Activated naive CD4-positive, alpha-beta T cell treated with anti-CD3 and anti-CD28 coated beads, Interleukin-2, amount 50 U/mL, for 24 hours (primary cell): ENCODE results near the gene ENDOD1.
A peak's percentile ranks its signal among the peaks of the same experiment; 100 is the strongest.

Experiments
- H3K27ac Mint-ChIP-seq: one replicate; pipeline ENCODE4 v1.8.0; 2021; ENCODE audit warnings: mild to moderate bottlenecking, mixed read lengths
- H3K27me3 Mint-ChIP-seq: one replicate; pipeline ENCODE4 v1.8.0; 2021; ENCODE audit warnings: mixed read lengths
- H3K36me3 Mint-ChIP-seq: one replicate; pipeline ENCODE4 v1.8.0; 2021; ENCODE audit warnings: mixed read lengths
- H3K4me1 Mint-ChIP-seq: one replicate; pipeline ENCODE4 v1.8.0; 2021; ENCODE audit warnings: mixed read lengths
- H3K4me3 Mint-ChIP-seq: one replicate; pipeline ENCODE4 v1.8.0; 2021; ENCODE audit warnings: mild to moderate bottlenecking, mixed read lengths
- H3K9me3 Mint-ChIP-seq: one replicate; pipeline ENCODE4 v1.8.0; 2021; ENCODE audit warnings: mixed read lengths

Gene ENDOD1

DNA sequence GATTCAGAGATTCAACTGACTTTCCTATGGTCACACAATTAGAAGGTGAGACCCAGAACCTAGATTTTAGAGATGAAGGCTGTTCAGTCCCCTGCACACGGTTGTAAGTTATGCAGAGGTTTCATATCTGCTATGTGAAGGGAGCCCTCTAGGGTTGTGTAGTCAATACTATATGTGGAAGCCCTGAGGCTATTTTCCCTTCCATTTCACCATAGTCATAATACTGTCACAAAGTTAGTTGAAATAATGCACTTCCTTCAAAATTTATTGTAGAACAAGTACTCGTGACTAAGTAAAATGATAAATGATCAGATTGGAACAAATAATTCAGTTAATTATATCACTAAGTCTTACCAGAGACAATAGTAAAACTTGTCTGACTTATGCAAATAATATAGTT, 48.8 kb downstream of the ENDOD1 start:
- Mint-ChIP-seq H3K4me3 (no peak overlapping the region), H3K27ac (no peak overlapping the region), H3K27me3 (peaks cover 4% of the 10 kb centered on the region), H3K4me1 (no peaks in the 10 kb centered on the region), H3K9me3 (no peaks in the 10 kb centered on the region), H3K36me3 (no peaks in the 10 kb centered on the region)

DNA sequence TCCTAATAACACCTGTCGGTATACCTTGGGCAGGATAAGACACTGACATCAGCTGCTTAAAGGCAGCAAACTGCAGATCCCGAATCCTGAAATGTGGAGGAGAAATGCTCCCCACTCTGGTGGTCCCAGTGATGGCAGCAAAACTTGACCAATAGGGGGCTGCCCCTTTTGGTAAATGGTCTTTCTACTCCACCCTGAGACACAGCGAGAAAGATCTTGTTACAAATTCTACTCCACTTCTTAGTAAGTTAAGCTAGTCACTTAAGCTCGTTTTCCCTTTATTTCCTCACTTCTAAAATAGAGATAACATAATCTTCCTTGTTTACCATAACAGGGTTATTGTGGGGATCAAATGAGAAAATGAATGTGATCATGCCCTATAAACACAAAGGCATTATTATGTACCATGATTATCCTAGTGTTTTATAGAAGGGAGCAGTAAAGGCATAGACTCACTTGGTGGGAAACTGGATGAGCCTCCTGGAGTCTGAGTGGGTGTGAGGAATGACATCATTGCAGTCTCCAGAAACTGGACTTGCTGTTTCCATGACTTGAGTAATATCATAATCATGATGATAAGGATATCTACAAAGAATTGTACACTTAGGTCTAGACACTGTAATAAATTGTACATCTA, 50.9 kb downstream of the ENDOD1 start:
- Mint-ChIP-seq H3K27me3 (peaks cover 14% of the 10 kb centered on the region), H3K9me3 (no peaks in the 10 kb centered on the region), H3K36me3 (no peaks in the 10 kb centered on the region), H3K27ac (no peak overlapping the region), H3K4me3 (no peak overlapping the region), H3K4me1 (no peaks in the 10 kb centered on the region)

DNA sequence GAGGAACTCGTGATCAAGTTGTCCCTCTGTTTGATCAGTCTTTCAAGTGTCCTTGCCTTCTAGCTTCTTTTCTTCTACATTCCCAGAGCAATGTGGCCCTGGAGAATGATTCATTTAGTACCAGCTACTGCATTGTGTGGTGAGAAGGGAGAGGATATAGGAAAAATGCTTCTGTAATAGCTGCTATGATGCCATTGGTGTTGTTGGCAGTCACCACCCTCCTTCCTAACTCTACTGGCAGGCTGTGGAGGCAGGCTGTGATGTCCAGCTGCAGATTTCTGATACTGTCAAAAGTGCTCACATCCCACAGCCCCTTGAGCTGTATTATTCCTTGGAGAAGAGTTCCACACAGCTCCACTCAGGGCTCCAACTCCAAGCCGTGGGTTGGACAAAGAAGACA, 52.8 kb downstream of the ENDOD1 start:
- peaks cover 16% of the 10 kb centered on the region for H3K27me3 Mint-ChIP-seq
- peaks cover 3% of the 10 kb centered on the region for H3K4me1 Mint-ChIP-seq
- no peaks in the 10 kb centered on the region for H3K9me3 Mint-ChIP-seq
- H3K27ac Mint-ChIP-seq = no peak overlapping the region
- H3K4me3 Mint-ChIP-seq = no peak overlapping the region
- H3K36me3 Mint-ChIP-seq = no peaks in the 10 kb centered on the region

DNA sequence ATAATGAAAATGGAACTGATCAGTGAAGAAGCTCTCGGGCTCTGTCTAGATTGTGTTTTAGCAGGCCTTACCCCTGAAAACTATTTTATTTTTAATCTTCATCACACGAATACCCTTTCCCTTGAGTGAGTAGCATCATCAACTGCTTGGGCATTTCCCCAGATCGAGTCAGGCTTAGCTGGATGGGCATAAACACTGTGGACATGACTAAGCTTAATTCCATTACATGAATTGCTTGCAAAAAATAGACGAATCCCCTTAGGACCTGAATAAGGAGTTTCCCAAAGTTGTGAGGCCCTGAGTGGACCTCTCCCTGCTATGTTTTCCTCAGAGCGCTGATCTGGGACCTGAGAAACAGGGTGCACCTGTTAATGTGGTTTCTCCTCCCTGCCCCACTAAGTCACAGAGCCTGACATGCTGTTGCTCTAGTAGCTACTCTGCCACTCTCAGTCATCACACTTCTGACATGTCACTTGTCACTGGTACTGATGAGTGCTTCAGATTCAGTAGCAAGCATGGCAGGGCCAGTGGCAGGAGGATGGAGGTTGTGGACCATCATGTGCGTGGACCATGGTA, 53.5 kb downstream of the ENDOD1 start:
- H3K27me3 Mint-ChIP-seq = peaks cover 16% of the 10 kb centered on the region
- no peak overlapping the region for H3K4me3 Mint-ChIP-seq
- no peak overlapping the region for H3K27ac Mint-ChIP-seq
- peaks cover 5% of the 10 kb centered on the region for H3K4me1 Mint-ChIP-seq
- H3K36me3 Mint-ChIP-seq = no peaks in the 10 kb centered on the region
- H3K9me3 Mint-ChIP-seq = no peaks in the 10 kb centered on the region

DNA sequence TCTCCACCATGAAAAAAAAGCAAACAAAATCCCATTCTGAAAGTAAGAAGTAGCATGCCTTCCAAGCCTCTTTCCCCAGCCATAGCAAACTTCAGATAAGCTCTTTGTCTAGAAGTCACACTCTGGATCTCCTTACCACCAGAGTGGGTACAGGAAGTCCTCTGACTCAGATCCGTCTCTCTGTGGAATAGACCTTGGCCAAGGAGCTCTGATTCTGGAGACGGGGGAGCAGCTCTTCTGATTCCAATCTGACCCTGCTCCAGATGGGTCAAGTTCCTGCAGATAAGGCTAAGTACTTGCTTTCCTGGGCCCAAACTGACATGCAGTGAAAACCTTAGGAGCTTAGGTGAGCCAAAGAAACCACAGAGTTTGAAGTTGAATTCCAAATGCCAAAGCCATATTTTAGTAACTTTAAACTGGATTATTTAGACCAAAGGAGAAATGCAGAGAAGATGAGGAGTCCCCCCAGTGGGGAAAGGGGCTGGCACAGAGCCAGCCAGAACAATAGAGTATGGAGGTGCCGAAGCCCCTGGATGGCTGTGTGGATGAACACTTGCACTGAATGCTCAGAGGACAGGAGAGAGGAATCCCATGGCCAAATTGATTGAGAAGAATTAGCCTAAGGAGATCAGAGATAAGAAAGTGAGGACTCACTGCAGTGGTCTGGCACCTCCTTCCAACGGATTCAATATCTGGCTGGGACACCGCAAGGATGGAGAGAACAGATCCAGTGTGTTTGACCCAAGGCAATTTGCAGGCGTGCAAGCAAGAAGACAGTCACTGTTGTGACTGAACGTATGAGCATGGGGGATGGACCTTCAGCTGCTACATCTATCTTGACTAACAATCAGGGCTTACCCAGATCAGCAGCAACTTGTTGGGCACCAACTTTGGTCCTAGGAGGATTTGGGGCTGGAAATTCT, 54.9 kb downstream of the ENDOD1 start:
- no peak overlapping the region for H3K4me3 Mint-ChIP-seq

DNA sequence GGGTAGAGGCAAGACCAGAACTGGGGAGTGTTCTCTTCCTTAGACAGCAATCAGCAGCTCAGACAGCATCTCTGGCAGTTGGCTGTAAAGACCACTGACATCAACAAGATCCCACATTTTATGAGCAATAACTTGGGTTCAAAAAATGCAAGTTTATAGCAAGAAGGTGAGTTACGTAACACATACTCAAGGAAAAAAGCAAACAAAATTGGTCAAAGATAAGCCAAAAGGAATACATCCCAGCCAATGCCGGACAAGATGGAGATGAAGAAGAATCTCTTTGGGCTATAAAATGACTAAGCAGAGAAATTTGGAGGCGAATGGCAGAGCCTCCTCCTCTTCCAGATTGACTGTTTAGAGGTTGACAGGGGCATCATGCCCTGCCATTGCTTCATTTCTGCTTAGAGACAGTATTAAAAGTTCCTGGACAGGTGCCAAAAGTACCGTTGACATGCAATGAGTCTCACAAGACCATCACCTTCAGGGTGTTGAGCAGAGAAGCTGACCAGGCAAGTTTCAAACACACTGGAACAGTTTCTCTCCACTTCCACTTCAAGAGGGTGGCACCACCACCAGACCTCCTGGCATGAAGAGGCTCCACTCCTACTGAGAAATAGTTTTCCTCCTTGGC, 55.9 kb downstream of the ENDOD1 start:
- Mint-ChIP-seq H3K9me3 (no peaks in the 10 kb centered on the region), H3K27ac (no peak overlapping the region), H3K4me3 (no peak overlapping the region), H3K27me3 (peaks cover 16% of the 10 kb centered on the region), H3K36me3 (no peaks in the 10 kb centered on the region), H3K4me1 (peaks cover 5% of the 10 kb centered on the region)

More for the DNA sequence above, 54.9 kb downstream of the ENDOD1 start:
- Mint-ChIP-seq H3K9me3 (no peaks in the 10 kb centered on the region), H3K4me1 (peaks cover 5% of the 10 kb centered on the region), H3K36me3 (no peaks in the 10 kb centered on the region), H3K27ac (no peak overlapping the region), H3K27me3 (peaks cover 16% of the 10 kb centered on the region)

DNA sequence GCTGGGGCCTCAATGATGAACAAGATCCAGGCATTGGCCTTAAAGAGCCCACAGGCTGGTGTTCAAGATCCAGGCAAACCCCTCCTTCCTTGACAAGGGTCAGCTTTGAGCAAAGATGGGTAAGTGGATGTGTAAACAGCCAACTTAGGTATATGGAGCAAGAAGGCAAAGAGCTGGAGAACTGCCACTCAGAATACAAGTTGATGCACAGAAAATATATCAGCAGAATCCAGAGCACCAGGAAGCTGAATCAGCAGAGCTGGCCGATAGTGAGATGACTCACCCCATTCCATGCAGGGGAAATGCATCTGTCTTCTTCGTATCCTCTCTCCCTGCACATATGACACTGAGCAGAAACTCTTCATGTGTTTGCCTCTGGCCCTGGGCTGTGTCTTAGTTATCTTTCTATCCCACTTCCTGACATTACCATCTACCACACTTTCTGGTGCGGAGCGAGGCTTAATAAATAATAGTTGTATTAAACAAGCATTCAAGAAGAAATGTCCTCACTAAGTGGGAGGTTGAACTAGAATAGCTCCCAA, 57.8 kb downstream of the ENDOD1 start:
- Mint-ChIP-seq H3K27me3 (peaks cover 12% of the 10 kb centered on the region), H3K4me1 (peaks cover 16% of the 10 kb centered on the region), H3K9me3 (no peaks in the 10 kb centered on the region), H3K4me3 (no peak overlapping the region), H3K36me3 (no peaks in the 10 kb centered on the region), H3K27ac (no peak overlapping the region)

DNA sequence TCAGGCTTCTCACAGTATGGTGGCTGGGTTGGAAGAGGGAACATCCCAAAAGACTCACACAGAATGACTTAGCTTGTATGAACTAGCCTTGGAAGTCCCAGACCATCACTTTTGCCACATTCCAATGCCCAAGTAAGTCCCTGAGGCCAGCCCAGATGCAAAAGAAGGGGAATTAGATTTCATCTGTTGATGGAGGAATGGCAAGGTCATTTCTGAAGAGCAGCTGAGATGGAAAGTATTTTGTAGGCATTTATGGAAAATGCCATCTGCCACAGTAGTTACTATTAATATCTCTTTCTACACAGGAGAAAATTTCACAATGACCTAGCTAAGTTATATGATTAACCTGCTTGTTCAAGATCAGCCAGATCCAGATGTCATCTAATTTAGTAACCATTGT, 58.8 kb downstream of the ENDOD1 start:
- Mint-ChIP-seq H3K4me3 (no peak overlapping the region), H3K9me3 (no peaks in the 10 kb centered on the region), H3K36me3 (no peaks in the 10 kb centered on the region), H3K27me3 (peaks cover 12% of the 10 kb centered on the region), H3K4me1 (peaks cover 25% of the 10 kb centered on the region), H3K27ac (no peak overlapping the region)

DNA sequence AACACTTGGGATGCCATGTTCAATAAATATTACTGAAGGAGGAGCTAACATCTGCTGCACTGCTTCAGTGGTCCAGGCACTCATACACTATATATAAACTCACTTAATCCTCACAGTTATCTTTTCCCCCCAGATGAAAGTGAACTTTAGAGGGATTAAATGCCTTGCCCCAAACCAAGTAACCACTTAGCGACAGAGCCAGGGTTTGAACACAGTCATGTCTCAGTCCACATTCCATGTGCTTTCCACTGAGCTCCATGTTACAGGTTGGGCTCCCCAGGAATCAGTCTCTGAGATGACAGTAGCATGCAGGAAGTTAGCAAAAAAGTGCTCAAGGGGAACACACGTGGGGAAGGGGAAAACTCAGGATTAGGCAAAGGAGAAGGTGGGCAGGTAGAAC, 59.3 kb downstream of the ENDOD1 start:
- Mint-ChIP-seq H3K9me3 (no peaks in the 10 kb centered on the region), H3K36me3 (no peaks in the 10 kb centered on the region), H3K4me1 (peaks cover 31% of the 10 kb centered on the region), H3K27me3 (peaks cover 10% of the 10 kb centered on the region), H3K4me3 (no peak overlapping the region), H3K27ac (no peak overlapping the region)

DNA sequence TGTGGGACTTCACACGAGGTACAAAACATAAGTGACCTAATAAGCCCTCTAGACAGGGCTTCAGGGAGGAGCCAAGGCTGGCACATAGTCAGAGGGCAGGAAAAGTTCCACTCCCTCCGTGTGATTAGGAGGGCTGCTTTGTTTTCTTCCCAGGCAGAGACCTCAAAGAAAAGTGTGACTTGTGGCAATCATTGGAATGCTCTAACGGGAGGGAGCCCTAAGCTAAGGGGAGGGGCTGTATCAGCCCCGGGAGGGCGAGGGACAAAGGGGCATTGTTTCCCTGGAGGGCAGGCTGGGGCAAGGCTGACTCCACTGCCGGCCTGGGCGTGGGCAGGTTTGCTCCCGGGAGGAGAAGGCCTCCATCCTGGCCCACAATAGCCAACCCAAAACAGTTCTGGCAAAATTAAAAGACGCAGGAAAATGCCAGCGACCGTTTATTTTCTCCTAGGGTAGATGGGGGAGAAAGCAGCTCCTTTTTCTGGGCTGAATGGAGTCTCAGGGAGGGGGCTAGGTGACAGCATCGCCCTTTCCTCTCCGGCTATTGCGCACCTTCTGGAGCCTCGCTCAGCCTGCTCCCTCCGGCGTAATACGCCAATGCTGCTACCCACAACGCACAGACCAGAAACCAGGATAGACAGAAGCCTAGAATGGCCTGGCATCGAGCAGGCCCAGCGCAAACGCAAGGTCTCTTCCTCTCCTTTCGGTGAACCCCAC, 60.2 kb downstream of the ENDOD1 start:
- no peaks in the 10 kb centered on the region for H3K9me3 Mint-ChIP-seq
- H3K4me1 Mint-ChIP-seq = peaks cover 39% of the 10 kb centered on the region
- H3K27ac Mint-ChIP-seq = peak overlapping the region; percentile 59
- H3K4me3 Mint-ChIP-seq = peak overlapping the region; percentile 87
- H3K27me3 Mint-ChIP-seq = peaks cover 3% of the 10 kb centered on the region
- H3K36me3 Mint-ChIP-seq = no peaks in the 10 kb centered on the region

DNA sequence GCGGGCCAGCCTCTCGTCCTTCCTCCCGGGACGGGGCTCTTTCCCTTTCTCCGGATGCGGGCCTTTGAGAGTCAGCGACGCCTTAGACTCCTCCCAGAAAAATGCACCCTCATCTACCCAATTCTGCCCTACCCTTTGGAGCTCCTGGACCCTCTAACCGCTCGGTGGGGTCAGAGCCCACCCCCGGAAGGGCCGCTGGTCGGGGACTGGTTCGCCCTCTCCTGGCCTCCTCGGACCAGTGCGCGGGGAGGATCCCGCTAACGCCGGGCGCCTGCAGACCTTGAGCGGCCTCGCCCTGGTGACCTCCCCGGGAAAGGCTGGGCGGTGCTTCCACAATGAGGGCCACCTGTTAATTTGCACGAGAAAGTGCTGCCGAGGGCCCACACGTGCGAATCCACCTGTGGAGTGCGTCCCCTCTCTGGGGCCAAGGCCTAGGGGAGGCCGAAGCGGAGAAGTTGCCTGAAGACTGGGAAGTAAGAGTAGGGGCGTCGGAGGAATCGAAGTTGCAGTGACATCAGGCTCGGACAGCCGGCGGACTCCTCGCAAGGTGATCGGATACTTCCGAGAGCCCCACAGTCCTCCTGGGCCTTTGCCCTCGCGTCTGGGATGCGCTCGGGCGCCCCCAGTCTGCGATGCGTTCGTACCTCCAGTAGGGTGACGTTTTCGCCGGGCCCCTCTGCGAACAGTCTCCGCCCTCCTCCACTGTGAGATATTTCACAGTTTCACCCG, 61.5 kb downstream of the ENDOD1 start:
- Mint-ChIP-seq H3K36me3 (no peaks in the 10 kb centered on the region), H3K4me3 (peak overlapping the region; percentile 87), H3K4me1 (peaks cover 49% of the 10 kb centered on the region), H3K9me3 (no peaks in the 10 kb centered on the region), H3K27ac (peak overlapping the region; percentile 98), H3K27me3 (peaks cover 3% of the 10 kb centered on the region)

DNA sequence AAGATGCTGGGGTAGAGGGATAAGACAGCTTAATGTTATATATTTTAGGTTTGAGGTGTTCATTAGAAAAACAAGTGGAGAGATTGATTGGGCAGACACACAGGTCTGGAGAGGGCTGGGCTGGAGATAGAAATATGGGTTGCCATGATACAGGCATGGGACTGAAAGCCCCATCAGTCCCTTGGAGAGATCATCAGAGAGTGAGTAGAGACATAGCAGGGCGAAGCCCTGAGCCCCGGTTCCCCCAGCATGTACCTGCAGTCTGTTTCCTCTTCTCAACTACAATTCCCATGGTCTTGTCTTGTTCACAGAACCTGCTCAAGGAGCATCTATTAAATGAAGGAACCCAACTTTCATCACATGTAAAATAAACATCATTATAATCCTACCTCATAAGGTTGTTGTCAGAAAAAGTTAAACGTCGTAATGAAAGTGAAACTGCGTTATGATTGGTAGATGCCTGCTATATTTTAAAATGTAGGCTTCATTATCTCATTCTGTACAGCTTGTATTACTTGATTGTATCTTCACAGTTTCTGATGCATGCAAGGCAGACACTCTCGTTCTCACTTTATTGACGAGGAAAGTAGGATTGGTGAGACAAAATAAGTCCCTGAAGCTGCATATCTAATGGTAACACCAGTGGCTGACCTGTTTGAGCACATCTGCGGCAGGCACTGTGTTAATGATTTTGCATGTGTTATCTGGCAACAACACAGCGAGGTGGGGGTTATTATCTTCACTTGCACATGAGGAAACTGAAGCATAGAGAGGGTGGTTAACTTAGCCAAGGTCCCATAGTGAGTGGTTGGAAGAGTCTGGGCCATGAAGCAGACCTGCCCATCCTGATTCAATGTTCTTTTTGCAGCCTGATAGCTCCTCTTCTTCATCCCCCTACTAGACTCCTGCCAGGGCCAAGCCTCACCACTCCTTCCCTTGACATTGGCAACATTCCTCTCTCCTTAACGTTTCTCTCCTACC, 63.5 kb downstream of the ENDOD1 start:
- Mint-ChIP-seq H3K9me3 (no peaks in the 10 kb centered on the region), H3K4me3 (peak overlapping the region; percentile 87), H3K27ac (peak overlapping the region; percentile 98), H3K27me3 (no peaks in the 10 kb centered on the region), H3K4me1 (peaks cover 63% of the 10 kb centered on the region), H3K36me3 (no peaks in the 10 kb centered on the region)

DNA sequence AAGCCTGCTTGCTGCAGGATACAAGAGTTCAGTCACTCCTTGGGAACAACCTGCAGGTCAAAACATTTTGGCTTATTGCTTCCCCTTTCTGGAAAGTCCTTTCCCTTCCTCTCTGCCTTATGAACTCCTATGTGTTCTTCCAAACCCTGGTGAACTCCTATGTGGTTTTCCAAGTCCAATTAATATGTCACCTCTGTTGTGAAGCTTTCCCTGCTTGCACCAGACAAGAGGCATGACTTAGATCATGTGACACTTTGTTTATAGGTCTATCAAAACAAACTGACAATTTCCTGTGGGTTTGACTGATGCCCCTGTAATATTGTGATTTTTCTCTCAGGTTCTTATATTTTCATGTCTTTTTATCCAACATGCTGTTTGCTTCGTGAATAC, 64.2 kb downstream of the ENDOD1 start:
- H3K27me3 Mint-ChIP-seq = no peaks in the 10 kb centered on the region
- peak overlapping the region; percentile 98 for H3K27ac Mint-ChIP-seq
- H3K4me3 Mint-ChIP-seq = peak overlapping the region; percentile 87
- peaks cover 67% of the 10 kb centered on the region for H3K4me1 Mint-ChIP-seq
- H3K9me3 Mint-ChIP-seq = no peaks in the 10 kb centered on the region
- H3K36me3 Mint-ChIP-seq = no peaks in the 10 kb centered on the region
